Retinal pigment epithelial cell (primary cell): ENCODE data around the gene TFF3.

Source experiments
- DNase-seq: peaks from one replicate; pipeline ENCODE4 v3.0.0-alpha.2; 2010; ENCODE audit warnings: low read depth
- H3K4me3 ChIP-seq: 2 replicates; pipeline ENCODE4 v1.5.1; 2011; ENCODE audit warnings: mild to moderate bottlenecking, low read length, control low read depth, moderate library complexity
- CTCF ChIP-seq: conservative IDR thresholded peaks from 2 replicates; pipeline ENCODE4 v1.5.1; 2011; ENCODE audit warnings: low read depth, low read length, control low read depth, inconsistent platforms

Gene TFF3, protein sequence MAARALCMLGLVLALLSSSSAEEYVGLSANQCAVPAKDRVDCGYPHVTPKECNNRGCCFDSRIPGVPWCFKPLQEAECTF

GRCh38 chr21:42315296-42315891 lies at the start of gene TFF3:
Gene TFF3 (minus strand): TSS chr21:42315409. CDS start chr21:42315374, 35 bp downstream.
- DNase-seq = no peak
- no peak for TF ChIP-seq CTCF
- no peak within 1 kb of the TSS for H3K4me3 ChIP-seq

GRCh38 chr21:42364304-42364865 lies 49.2 kb upstream of the TFF3 start:
- DNase-seq = no peak
- H3K4me3 ChIP-seq = no peak overlapping the region
- TF ChIP-seq CTCF = no peak

DNA sequence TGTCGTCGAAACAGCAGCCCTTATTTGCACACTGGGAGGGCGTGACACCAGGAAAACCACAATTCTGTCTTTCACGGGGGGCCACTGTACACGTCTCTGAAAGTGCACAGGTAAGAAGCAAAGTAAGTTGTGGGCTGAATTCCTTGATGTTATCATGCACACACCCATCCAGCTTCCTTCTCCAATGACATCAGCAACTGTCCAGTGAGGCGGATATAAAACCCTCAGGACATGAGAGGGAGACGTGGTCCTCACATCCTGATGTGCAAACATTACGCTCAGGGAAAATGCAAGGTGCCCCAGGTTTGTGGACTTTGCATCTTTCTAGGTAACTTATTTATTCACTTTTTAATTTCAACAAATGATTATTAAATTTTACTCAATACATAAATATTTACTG lies 48.1 kb upstream of the TFF3 start:
- no peak for TF ChIP-seq CTCF
- H3K4me3 ChIP-seq = no peak overlapping the region
- DNase-seq = no peak

GRCh38 chr21:42362700-42363099 lies 47.5 kb upstream of the TFF3 start:
- H3K4me3 ChIP-seq = no peak overlapping the region
- DNase-seq = no peak
- TF ChIP-seq CTCF = no peak

GRCh38 chr21:42362198-42362597 lies 47.0 kb upstream of the TFF3 start:
- no peak for TF ChIP-seq CTCF
- H3K4me3 ChIP-seq = no peak overlapping the region
- no peak for DNase-seq

- DNase-seq = no peak
- no peak overlapping the region for H3K4me3 ChIP-seq
- TF ChIP-seq CTCF = no peak
Observed at GRCh38 chr21:42361286-42361685, 46.1 kb upstream of the TFF3 start.

- no peak for DNase-seq
- TF ChIP-seq CTCF = peak; percentile 2
- H3K4me3 ChIP-seq = no peak overlapping the region
Observed at GRCh38 chr21:42360317-42360716, 45.1 kb upstream of the TFF3 start.
